KOPT-K1 (cell line): Measurements from ENCODE around the gene MYL6.
"Not testable (repeated sequence)": the region's sequence is repeated elsewhere in the genome, so short reads cannot be mapped to it uniquely, and the experiment has no call there.

ENCODE experiments used
- H3K27ac ChIP-seq: fragments of 200-600 bp; sonication (generic); 2 replicates; pipeline ENCODE4 v1.5.1; 2016; ENCODE audit warnings: antibody characterized with exemption, mild to moderate bottlenecking, low read depth, low read length; ENCODE audit not compliant: poor library complexity, severe bottlenecking
- H3K36me3 ChIP-seq: fragments of 200-600 bp; sonication (generic); 2 replicates; pipeline ENCODE4 v1.5.1; 2017; ENCODE audit warnings: antibody characterized with exemption, mild to moderate bottlenecking, low read length, moderate library complexity; ENCODE audit not compliant: insufficient read depth
- H3K9me3 ChIP-seq: fragments of 200-600 bp; sonication (generic); 2 replicates; pipeline ENCODE4 v1.5.1; 2017; ENCODE audit warnings: antibody characterized with exemption, low read length, mild to moderate bottlenecking; ENCODE audit not compliant: insufficient read depth, poor library complexity, severe bottlenecking

Gene MYL6

GRCh38 chr12:56146492-56147460 is 11.4 kb upstream of the MYL6 start:
- no peaks in the 10 kb centered on the region for H3K9me3 ChIP-seq
- H3K36me3 ChIP-seq: peaks cover 37% of the 10 kb centered on the region
- no peak overlapping the region for H3K27ac ChIP-seq

GRCh38 chr12:56150563-56150962 is 7.6 kb upstream of the MYL6 start:
- no peak overlapping the region for H3K27ac ChIP-seq

GRCh38 chr12:56151672-56152131 is 6.5 kb upstream of the MYL6 start:
- peak overlapping the region; percentile 92 for H3K27ac ChIP-seq
- H3K9me3 ChIP-seq: no peaks in the 10 kb centered on the region
- H3K36me3 ChIP-seq: peaks cover 23% of the 10 kb centered on the region

More at GRCh38 chr12:56150563-56150962, 7.6 kb upstream of the MYL6 start:
- H3K9me3 ChIP-seq: no peaks in the 10 kb centered on the region
- H3K36me3 ChIP-seq: peaks cover 16% of the 10 kb centered on the region; the same call in 1 of the 2 replicates

GRCh38 chr12:56152132-56152755 is 5.9 kb upstream of the MYL6 start, which contains the start of gene MYL6B:
MYL6B (plus strand) TSS chr12:56152587; CDS start chr12:56153919, 1,332 bp downstream.
- H3K36me3 ChIP-seq: peaks cover 23% of the 10 kb centered on the region
- H3K9me3 ChIP-seq: no peaks in the 10 kb centered on the region
- peak within 1 kb of the TSS; percentile 92 for H3K27ac ChIP-seq

GRCh38 chr12:56152756-56153677 is 5.1 kb upstream of the MYL6 start:
- Histone ChIP-seq H3K27ac (peak overlapping the region; percentile 92), H3K36me3 (peaks cover 23% of the 10 kb centered on the region), H3K9me3 (no peaks in the 10 kb centered on the region)

- H3K9me3 ChIP-seq: no peaks in the 10 kb centered on the region
- H3K36me3 ChIP-seq: peaks cover 23% of the 10 kb centered on the region
- peak overlapping the region; percentile 92 for H3K27ac ChIP-seq
Measured at GRCh38 chr12:56153678-56154065, 4.5 kb upstream of the MYL6 start.

- H3K36me3 ChIP-seq: peaks cover 26% of the 10 kb centered on the region
- H3K27ac ChIP-seq: no peak overlapping the region
- no peaks in the 10 kb centered on the region for H3K9me3 ChIP-seq
Measured at GRCh38 chr12:56154246-56154771, 3.9 kb upstream of the MYL6 start.

GRCh38 chr12:56154818-56155217 is 3.3 kb upstream of the MYL6 start:
- Histone ChIP-seq H3K9me3 (no peaks in the 10 kb centered on the region), H3K27ac (no peak overlapping the region), H3K36me3 (peaks cover 31% of the 10 kb centered on the region)

- no peak overlapping the region for H3K27ac ChIP-seq
- H3K36me3 ChIP-seq: peaks cover 36% of the 10 kb centered on the region
- no peaks in the 10 kb centered on the region for H3K9me3 ChIP-seq
Measured at GRCh38 chr12:56155256-56155845, 2.8 kb upstream of the MYL6 start.

- peaks cover 49% of the 10 kb centered on the region for H3K36me3 ChIP-seq
- not testable (repeated sequence) for H3K9me3 ChIP-seq, H3K27ac ChIP-seq
Measured at GRCh38 chr12:56156464-56157200, 1.5 kb upstream of the MYL6 start.

- Histone ChIP-seq H3K9me3 (no peaks in the 10 kb centered on the region), H3K36me3 (peaks cover 57% of the 10 kb centered on the region), H3K27ac (peak overlapping the region; percentile 82)
Measured at GRCh38 chr12:56157201-56158028, 744 bp upstream of the MYL6 start.

- Histone ChIP-seq H3K36me3 (peaks cover 72% of the 10 kb centered on the region), H3K27ac (peak overlapping the region; percentile 82)
Measured at GRCh38 chr12:56158926-56159461, 835 bp downstream of the MYL6 start.

More at GRCh38 chr12:56158926-56159461, 835 bp downstream of the MYL6 start:
- no peaks in the 10 kb centered on the region for H3K9me3 ChIP-seq
